Effector memory CD4-positive, alpha-beta T cell (primary cell): Measurements from ENCODE around the gene COBL.

Experiments
- DNase-seq, 3 donors: peaks; one replicate each; pipeline ENCODE4 v3.0.0-alpha.2; 2020
- H3K27ac ChIP-seq: 2 replicates; pipeline ENCODE4 v1.7.0; 2013; ENCODE audit warnings: mild to moderate bottlenecking, low read length, moderate library complexity; ENCODE audit not compliant: insufficient read depth, poor library complexity, severe bottlenecking
- H3K27me3 ChIP-seq: replicated peaks from 2 replicates; pipeline ENCODE4 v1.7.0; 2013; ENCODE audit warnings: mild to moderate bottlenecking, low read length; ENCODE audit not compliant: insufficient read depth, control insufficient read depth, poor library complexity, severe bottlenecking
- H3K36me3 ChIP-seq: 2 replicates; pipeline ENCODE4 v1.7.0; 2013; ENCODE audit warnings: mild to moderate bottlenecking, low read length, moderate library complexity; ENCODE audit not compliant: control insufficient read depth, insufficient read depth
- H3K4me1 ChIP-seq: 2 replicates; pipeline ENCODE4 v1.7.0; 2013; ENCODE audit warnings: low read length, mild to moderate bottlenecking; ENCODE audit not compliant: control insufficient read depth, insufficient read depth, poor library complexity, severe bottlenecking
- H3K4me3 ChIP-seq: 2 replicates; pipeline ENCODE4 v1.7.0; 2013; ENCODE audit warnings: low read length, low read depth, mild to moderate bottlenecking; ENCODE audit not compliant: insufficient read depth, poor library complexity, severe bottlenecking
- H3K9me3 ChIP-seq: 2 replicates; pipeline ENCODE4 v1.7.0; 2013; ENCODE audit warnings: mild to moderate bottlenecking, low read length, moderate library complexity; ENCODE audit not compliant: control insufficient read depth

Gene COBL

DNA sequence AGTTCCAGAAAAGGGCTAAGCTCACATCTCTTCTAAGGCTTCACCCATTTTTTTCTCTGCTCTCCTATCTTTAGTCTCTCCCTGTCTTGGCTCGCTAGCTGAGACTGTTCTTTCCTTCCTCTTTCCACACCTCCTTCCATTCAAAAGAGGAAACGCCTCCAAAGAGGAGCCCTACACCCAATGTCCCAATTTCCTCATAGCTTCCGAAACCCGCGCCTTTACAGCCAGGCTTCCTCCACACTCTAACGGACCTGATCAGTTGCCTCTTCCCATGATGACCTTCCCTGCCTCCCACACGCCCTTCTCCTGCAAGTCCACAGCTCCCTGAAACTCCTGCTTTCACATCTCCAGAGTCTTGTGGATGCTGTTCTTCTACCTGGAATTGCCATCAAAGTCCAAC is 71.7 kb downstream of the COBL start:
- no peak overlapping the region for H3K27ac ChIP-seq
- H3K4me1 ChIP-seq, result no peaks in the 10 kb centered on the region
- H3K36me3 ChIP-seq, result no peaks in the 10 kb centered on the region
- no peaks in the 10 kb centered on the region for H3K9me3 ChIP-seq
- no peak overlapping the region for H3K4me3 ChIP-seq
- DNase-seq, result no peak
- no peaks in the 10 kb centered on the region for H3K27me3 ChIP-seq

DNA sequence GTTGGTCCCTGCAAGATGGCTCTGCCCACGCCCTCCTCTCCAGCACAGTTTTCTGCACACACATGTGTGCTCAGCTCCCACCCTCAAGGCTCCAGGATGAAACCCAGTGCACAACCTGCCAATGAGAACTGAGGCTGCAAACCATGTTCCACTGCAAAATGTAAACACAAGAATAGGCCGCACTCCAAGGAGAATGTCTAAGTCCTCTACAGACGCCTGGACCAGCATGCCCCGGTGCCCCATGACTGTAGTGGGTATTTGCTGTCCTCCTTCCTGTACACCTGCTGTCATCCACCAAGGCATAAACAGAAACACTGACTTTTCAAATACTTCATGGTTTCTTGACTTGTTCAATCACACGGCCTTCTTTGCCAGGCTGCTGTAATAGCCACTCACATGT is 72.6 kb downstream of the COBL start:
- Histone ChIP-seq H3K27ac (no peak overlapping the region), H3K27me3 (no peaks in the 10 kb centered on the region), H3K36me3 (no peaks in the 10 kb centered on the region), H3K4me1 (no peaks in the 10 kb centered on the region), H3K9me3 (no peaks in the 10 kb centered on the region), H3K4me3 (no peak overlapping the region)
- DNase-seq, result no peak

DNA sequence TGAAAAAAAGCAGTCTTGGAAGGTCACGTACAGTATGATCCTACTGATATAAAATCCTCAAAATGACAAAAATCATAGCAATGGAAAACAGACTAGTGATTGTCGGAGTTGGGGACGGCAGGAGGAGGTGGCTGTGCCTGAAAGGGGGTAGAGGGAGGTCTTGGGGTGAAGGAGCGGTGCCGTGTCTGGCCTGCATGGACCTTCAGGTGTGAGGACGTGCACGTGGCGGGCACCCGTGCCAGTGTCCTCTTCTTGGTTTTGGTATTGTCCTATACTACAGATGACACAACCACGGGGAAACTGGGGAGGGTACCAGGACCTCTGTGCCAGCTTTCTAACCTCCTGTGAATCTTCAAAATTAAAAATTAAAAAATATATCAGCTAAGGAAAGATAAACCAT is 73.0 kb downstream of the COBL start:
- H3K36me3 ChIP-seq, result no peaks in the 10 kb centered on the region
- no peak overlapping the region for H3K4me3 ChIP-seq
- no peaks in the 10 kb centered on the region for H3K4me1 ChIP-seq
- no peaks in the 10 kb centered on the region for H3K9me3 ChIP-seq
- no peaks in the 10 kb centered on the region for H3K27me3 ChIP-seq
- no peak for DNase-seq
- H3K27ac ChIP-seq, result no peak overlapping the region

DNA sequence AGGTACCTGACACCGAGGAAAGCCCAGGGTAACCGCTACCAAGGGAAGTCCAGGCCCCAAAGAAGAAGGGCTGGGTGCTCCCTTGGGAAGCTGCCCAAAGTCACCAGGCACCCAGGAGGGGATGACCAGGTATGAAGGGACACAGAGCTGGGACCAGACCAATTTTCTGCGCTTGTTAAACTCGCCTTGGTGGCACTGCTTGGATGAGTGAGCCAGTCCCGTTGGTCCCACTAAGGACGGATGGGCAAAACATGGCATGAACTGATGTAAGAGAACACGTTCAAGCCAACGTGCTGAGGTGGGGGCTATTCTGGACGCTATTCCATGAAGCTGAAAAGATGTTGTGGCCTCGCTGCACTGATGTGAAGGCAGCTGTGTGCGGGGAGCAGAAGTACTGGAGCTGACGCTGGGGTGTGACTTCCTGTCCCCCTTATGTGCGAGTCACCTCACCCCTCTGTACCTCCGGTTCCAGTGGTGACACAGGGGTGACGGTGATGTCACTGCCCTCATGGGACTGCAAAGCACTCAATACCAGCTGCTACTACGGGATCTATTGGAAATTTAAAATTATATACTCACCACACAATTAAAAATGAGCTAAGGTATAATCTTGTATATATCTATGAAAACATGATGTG is 73.6 kb downstream of the COBL start:
- Histone ChIP-seq H3K4me1 (no peaks in the 10 kb centered on the region), H3K9me3 (no peaks in the 10 kb centered on the region), H3K27me3 (no peaks in the 10 kb centered on the region), H3K27ac (no peak overlapping the region), H3K4me3 (no peak overlapping the region), H3K36me3 (no peaks in the 10 kb centered on the region)
- no peak for DNase-seq

DNA sequence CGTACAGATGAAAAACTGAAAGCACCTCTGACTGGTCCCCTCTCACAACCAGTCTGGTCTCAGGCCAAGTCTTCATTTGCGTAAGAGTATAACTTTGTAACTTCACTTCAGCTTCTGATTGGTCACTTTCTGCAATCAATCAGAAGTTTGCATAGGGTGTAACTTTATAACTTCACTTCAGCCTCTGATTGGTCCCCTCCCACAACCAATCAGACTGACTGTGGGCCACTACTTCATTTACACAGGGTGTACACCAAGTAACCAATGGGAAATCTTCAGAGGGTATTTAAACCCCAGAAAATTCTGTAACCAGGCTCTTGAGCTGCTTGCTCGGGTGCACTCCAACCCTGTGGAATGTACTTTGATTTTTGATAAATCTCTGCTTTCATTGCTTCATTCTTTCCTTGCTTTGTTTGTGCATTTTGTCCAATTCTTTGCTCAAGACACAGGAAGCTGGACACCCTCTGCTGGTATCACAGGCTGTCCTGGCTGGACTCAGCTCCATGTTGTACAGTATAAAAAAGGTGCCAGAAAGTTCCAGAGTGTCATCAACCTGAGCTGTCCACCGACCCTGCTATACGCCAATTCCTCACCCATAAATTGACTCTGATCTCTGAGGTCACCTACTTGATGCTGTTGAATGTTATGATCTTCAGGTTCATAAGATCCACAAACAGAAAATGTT is 74.5 kb downstream of the COBL start:
- Histone ChIP-seq H3K9me3 (no peaks in the 10 kb centered on the region), H3K27ac (no peak overlapping the region), H3K4me1 (no peaks in the 10 kb centered on the region), H3K27me3 (no peaks in the 10 kb centered on the region), H3K36me3 (no peaks in the 10 kb centered on the region), H3K4me3 (no peak overlapping the region)
- no peak for DNase-seq

DNA sequence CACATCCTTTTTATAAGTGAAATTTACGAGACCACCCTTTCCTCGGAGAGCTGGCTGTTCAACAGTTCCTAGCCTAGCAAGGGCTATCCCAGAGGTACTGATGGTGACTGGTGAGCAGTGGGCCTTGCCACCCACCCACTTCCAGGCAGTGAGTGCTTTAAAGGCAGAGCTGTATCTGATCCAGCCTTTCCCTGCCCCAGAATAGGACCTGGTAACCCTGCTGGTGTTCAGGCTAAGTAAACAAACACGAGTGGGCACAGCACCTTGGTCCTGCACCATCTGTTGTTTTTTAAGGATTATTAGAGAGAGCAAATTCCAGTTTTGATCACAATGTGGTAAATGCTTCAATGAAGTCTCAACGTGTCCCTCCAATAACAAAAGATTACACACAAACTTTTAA is 75.7 kb downstream of the COBL start:
- no peak overlapping the region for H3K4me3 ChIP-seq
- no peaks in the 10 kb centered on the region for H3K27me3 ChIP-seq
- H3K27ac ChIP-seq, result no peak overlapping the region
- H3K36me3 ChIP-seq, result no peaks in the 10 kb centered on the region
- DNase-seq, result no peak
- H3K4me1 ChIP-seq, result no peaks in the 10 kb centered on the region
- H3K9me3 ChIP-seq, result no peaks in the 10 kb centered on the region

DNA sequence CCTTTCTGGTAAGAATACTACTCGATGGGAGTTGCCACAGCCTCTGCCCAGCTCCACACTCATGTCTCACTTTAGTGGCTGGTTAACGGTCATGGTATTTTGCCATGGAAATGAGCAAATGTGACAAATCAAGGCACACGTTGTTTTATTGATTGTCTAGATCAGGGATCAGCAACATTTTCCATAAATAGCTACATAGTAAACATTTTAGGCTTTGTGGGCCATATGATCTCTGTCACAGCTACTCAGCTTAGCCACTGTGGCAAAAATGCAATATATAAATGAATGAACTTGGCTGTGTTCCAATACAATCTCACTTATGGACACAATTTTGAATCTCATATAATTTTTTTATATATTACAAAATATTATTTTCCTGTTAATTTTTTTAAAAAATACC is 76.9 kb downstream of the COBL start:
- Histone ChIP-seq H3K36me3 (no peaks in the 10 kb centered on the region), H3K4me1 (no peaks in the 10 kb centered on the region), H3K4me3 (no peak overlapping the region), H3K27me3 (no peaks in the 10 kb centered on the region), H3K27ac (no peak overlapping the region), H3K9me3 (no peaks in the 10 kb centered on the region)
- DNase-seq, result no peak

DNA sequence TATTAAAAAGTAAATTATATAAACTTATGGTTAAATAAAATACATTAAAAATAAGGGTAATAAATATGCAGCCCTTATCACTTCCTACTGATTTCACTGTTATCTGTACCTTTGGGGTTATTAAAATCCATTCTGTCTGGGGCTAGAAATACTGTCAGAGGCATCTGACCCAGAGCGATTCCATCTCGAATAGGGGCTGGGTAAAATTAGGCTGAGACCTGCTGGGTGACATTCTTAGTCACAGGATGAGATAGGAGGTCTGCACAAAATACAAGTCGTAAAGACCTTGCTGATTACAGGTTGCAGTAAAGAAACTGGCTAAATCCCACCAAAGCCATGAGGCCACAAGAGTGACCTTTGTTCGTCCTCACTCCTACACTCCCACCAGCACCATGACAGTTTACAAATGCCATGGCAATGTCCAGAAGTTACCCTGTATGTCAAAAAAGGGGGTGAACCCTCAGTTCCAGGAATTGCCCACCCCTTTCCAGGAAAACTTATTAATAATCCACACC is 77.6 kb downstream of the COBL start:
- no peaks in the 10 kb centered on the region for H3K36me3 ChIP-seq
- H3K9me3 ChIP-seq, result no peaks in the 10 kb centered on the region
- no peak overlapping the region for H3K27ac ChIP-seq
- no peak for DNase-seq
- H3K4me1 ChIP-seq, result no peaks in the 10 kb centered on the region
- H3K27me3 ChIP-seq, result no peaks in the 10 kb centered on the region
- H3K4me3 ChIP-seq, result no peak overlapping the region

DNA sequence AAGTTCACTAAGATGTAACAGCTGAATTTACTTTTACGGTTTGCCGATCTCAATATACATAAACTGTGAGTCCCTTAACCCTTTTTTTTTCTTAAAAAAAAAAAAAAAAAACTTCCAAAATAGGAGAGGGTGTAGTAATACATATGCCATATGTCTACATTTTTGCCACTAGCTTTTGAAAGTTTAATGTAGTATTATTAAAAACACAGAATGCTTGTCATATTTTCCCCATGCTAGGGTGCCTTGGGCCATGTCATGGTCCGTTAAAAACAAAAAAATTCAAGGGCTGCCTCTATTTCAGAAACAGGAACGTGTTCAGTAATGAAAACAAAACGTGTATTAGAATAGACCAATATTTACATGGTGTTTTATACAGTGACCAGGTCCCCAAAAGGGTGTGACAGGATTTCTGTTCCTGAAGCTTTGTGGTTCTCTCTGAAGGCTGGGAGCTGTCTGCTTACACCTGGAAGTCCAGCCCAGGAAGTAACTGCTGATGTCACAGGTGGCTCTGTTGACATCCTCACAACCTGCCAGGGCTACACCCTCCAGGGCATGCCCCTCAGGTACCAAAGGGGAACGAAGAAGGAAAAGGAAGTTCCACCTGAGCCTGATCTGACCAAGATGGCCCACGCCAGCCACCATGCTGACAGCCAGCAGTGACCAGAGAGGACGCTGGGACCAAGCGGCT is 79.0 kb downstream of the COBL start:
- no peaks in the 10 kb centered on the region for H3K36me3 ChIP-seq
- H3K4me1 ChIP-seq, result no peaks in the 10 kb centered on the region
- no peak for DNase-seq
- H3K27me3 ChIP-seq, result no peaks in the 10 kb centered on the region
- H3K4me3 ChIP-seq, result no peak overlapping the region
- no peaks in the 10 kb centered on the region for H3K9me3 ChIP-seq
- no peak overlapping the region for H3K27ac ChIP-seq

DNA sequence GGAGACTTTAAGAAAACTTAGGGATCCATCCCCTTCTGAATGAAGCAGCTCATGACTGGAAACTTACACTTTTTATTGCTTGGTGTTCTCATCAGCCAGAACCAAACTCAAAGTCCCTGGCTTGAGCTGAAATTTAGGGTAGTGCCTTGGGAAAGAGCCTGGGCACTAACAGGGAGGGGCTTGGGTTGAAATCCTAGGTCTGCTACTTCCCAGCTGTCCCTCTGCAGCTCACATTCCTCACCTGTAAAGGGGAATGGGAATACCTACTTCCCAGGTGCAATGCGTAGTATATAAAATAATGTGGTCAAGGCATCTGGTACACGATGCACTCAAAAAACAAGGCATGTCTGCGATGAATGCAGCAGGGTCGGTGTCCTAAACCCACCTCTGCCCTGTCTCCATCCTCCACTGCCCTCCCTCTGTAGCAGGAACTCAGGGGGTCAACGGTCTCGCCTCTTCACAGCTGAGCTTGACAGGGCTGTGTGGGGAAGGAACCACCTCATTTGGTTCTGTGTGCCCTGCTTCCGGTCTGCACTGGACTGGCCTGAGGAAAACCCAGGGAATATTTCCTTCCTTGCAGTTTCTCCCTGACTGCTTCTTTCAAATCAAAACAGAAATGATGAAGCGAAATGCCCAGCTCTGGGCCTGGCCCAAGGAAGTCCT is 80.0 kb downstream of the COBL start:
- no peaks in the 10 kb centered on the region for H3K36me3 ChIP-seq

More for the DNA sequence above, 80.0 kb downstream of the COBL start:
- H3K27ac ChIP-seq, result no peak overlapping the region
- no peaks in the 10 kb centered on the region for H3K9me3 ChIP-seq
- H3K4me1 ChIP-seq, result no peaks in the 10 kb centered on the region
- no peak overlapping the region for H3K4me3 ChIP-seq
- no peak for DNase-seq
- H3K27me3 ChIP-seq, result no peaks in the 10 kb centered on the region
